Mesothelial cell of epicardium (in vitro differentiated cells): Measurements from ENCODE around the gene NAV2. TPM values are rescaled to one million over a fixed set of nuclear protein-coding genes. Genes with fewer than 3 reads are reported as not detected.

ENCODE experiments used
- DNase-seq, 2 experiments: peaks; one replicate each; pipeline ENCODE4 v3.0.0; 2021; ENCODE audit warnings: low spot score in 2 of 2; ENCODE audit not compliant: unreplicated experiment in 2 of 2
- H3K27ac Mint-ChIP-seq: 2 replicates; pipeline ENCODE4 v1.8.0; 2021; ENCODE audit warnings: mixed read lengths
- H3K27me3 Mint-ChIP-seq: 2 replicates; pipeline ENCODE4 v1.8.0; 2021; ENCODE audit warnings: low read depth, mixed read lengths
- H3K36me3 Mint-ChIP-seq: 2 replicates; pipeline ENCODE4 v1.8.0; 2021; ENCODE audit warnings: mixed read lengths
- H3K4me1 Mint-ChIP-seq: 2 replicates; pipeline ENCODE4 v1.8.0; 2021; ENCODE audit warnings: mixed read lengths
- H3K4me3 Mint-ChIP-seq: 2 replicates; pipeline ENCODE4 v1.8.0; 2021; ENCODE audit warnings: mild to moderate bottlenecking, moderate library complexity, mixed read lengths
- H3K9me3 Mint-ChIP-seq: 2 replicates; pipeline ENCODE4 v1.8.0; 2021; ENCODE audit warnings: mixed read lengths
- CTCF ChIP-seq: fragments of 200-600 bp; sonication (generic); IDR thresholded peaks from one replicate; pipeline ENCODE4 v1.5.0; 2021; ENCODE audit warnings: antibody characterized with exemption; ENCODE audit not compliant: unreplicated experiment
- total RNA-seq: library from RNA; stranded (reverse); gene quantifications from 3 replicates; pipeline ENCODE4 v1.2.1, GENCODE V29; 2021

Gene NAV2
- total RNA-seq, 1 donor from 2014 or later: 69.8 TPM

DNA sequence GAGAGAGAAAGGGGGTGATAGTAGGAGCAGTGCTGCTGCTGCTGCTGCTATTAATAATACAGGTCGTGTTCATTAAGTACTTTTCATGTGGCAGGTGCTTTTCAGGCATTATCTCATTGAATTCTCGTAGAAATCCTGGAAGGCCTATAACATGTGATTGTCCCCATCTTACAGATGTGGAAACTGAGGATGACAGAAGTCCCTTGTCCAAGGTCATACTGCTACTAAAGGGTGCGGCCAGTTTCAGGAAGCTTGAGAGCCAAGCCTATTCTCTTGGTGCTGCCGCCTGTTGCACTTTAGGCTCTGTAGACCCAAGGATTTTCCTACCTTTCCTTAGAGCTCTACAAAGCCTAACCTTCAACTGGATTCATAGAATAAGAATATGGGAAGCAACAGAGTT, 254.3 kb downstream of the NAV2 start:
- peaks cover 18% of the 10 kb centered on the region for H3K4me1 Mint-ChIP-seq
- H3K4me3 Mint-ChIP-seq: no peak overlapping the region
- H3K27me3 Mint-ChIP-seq: no peaks in the 10 kb centered on the region
- no peak for DNase-seq
- peaks cover 3% of the 10 kb centered on the region for H3K36me3 Mint-ChIP-seq
- H3K9me3 Mint-ChIP-seq: no peaks in the 10 kb centered on the region
- no peak for TF ChIP-seq CTCF
- H3K27ac Mint-ChIP-seq: no peak overlapping the region

GRCh38 chr11:19967787-19968186, 255.2 kb downstream of the NAV2 start:
- Mint-ChIP-seq H3K27me3 (no peaks in the 10 kb centered on the region), H3K27ac (no peak overlapping the region), H3K36me3 (peaks cover 3% of the 10 kb centered on the region), H3K4me3 (no peak overlapping the region), H3K9me3 (no peaks in the 10 kb centered on the region), H3K4me1 (peaks cover 14% of the 10 kb centered on the region)
- no peak for DNase-seq
- TF ChIP-seq CTCF: no peak

DNA sequence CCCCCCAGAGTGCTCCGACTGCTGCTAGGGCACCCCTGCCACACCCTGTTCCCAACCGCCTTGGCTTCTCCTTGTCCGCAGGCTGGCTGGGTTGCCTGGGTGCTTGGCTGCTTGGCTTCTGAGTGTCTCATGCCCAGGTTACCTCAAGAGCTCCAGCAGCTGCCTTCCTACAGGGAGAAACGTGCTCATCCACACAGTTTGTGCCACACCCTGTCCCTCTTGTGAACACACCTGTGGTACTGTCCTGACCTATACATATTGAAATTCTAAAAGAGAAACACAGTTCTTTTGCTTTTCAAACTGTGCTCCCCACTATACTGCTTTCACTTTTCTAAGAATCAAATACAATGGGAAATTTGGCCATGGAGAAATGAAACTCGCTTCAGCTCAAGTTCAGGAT, 256.2 kb downstream of the NAV2 start:
- Mint-ChIP-seq H3K4me1 (peaks cover 11% of the 10 kb centered on the region), H3K4me3 (no peak overlapping the region), H3K9me3 (no peaks in the 10 kb centered on the region), H3K36me3 (peaks cover 3% of the 10 kb centered on the region), H3K27me3 (no peaks in the 10 kb centered on the region), H3K27ac (no peak overlapping the region)
- no peak for DNase-seq
- no peak for TF ChIP-seq CTCF

DNA sequence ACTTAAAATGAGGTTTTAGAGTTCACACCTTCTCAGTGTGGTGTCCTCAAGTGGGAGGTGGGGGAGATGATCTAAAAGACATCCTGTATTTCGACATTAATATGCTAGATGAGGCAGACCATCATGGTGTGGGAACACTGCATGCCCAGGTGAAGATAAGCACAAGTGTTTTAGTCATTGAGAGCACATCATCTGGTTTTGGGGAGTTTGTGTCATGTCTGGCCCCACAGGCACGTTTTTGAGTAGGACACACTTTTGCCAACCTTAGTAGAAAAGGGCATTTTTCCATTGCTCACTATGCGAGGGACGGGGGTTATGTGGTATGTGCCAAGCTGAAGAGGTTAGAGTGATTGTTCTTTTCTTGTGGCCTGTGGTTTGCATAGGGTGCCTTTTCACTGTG, 258.3 kb downstream of the NAV2 start:
- no peaks in the 10 kb centered on the region for H3K9me3 Mint-ChIP-seq
- H3K4me1 Mint-ChIP-seq: peaks cover 24% of the 10 kb centered on the region
- H3K4me3 Mint-ChIP-seq: no peak overlapping the region
- no peak overlapping the region for H3K27ac Mint-ChIP-seq
- no peaks in the 10 kb centered on the region for H3K27me3 Mint-ChIP-seq
- TF ChIP-seq CTCF: no peak
- no peak for DNase-seq
- H3K36me3 Mint-ChIP-seq: no peaks in the 10 kb centered on the region

DNA sequence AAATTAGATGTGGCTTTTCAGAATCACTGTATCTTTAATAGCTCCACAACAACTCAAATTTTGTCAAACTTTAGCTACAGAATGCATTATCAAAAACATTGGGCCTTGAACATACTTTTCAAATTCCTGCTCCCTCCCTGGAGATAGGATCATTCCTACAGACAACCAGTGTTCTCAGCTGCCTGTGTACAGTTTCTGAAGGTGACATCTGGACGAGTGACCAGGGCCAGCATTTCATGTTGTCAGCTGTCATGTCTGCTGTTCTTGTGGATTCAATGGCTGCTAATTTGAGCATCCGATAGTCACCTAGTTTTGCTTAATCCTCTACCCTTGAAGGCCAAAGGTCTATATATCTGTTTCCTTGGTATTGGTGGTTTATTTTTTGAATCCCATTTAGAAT, 259.5 kb downstream of the NAV2 start:
- Mint-ChIP-seq H3K27ac (no peak overlapping the region), H3K4me1 (peaks cover 32% of the 10 kb centered on the region), H3K9me3 (no peaks in the 10 kb centered on the region), H3K4me3 (no peak overlapping the region), H3K27me3 (no peaks in the 10 kb centered on the region), H3K36me3 (no peaks in the 10 kb centered on the region)
- TF ChIP-seq CTCF: no peak
- no peak for DNase-seq

GRCh38 chr11:19972651-19973050, 260.0 kb downstream of the NAV2 start:
- Mint-ChIP-seq H3K36me3 (no peaks in the 10 kb centered on the region), H3K9me3 (no peaks in the 10 kb centered on the region), H3K27me3 (no peaks in the 10 kb centered on the region), H3K4me1 (peaks cover 32% of the 10 kb centered on the region), H3K27ac (no peak overlapping the region), H3K4me3 (no peak overlapping the region)
- no peak for TF ChIP-seq CTCF
- DNase-seq: no peak
